IPS-20b (cell line): ENCODE data around the gene GNMT.
A peak's percentile ranks its signal among the peaks of the same experiment; 100 is the strongest.

Experiments used
- H3K27ac ChIP-seq: one replicate; pipeline ENCODE4 v1.5.1; 2013; ENCODE audit warnings: low read length
- H3K27me3 ChIP-seq: 2 replicates; pipeline ENCODE4 v1.6.1; 2013; ENCODE audit warnings: mild to moderate bottlenecking, low read length, inconsistent platforms; ENCODE audit not compliant: insufficient read depth
- H3K36me3 ChIP-seq: 2 replicates; pipeline ENCODE4 v1.6.1; 2013; ENCODE audit warnings: low read depth, mild to moderate bottlenecking, inconsistent platforms, low read length, moderate library complexity; ENCODE audit not compliant: insufficient read depth
- H3K4me1 ChIP-seq: 2 replicates; pipeline ENCODE4 v1.6.1; 2013; ENCODE audit warnings: mild to moderate bottlenecking, control low read depth, inconsistent platforms, low read length, moderate library complexity; ENCODE audit not compliant: insufficient read depth
- H3K4me3 ChIP-seq: 2 replicates; pipeline ENCODE4 v1.5.1; 2013; ENCODE audit warnings: mild to moderate bottlenecking, low read length, inconsistent platforms
- H3K9ac ChIP-seq: 2 replicates; pipeline ENCODE4 v1.6.1; 2013; ENCODE audit warnings: low read depth, mild to moderate bottlenecking, inconsistent platforms, low read length, moderate library complexity
- H3K9me3 ChIP-seq: 2 replicates; pipeline ENCODE4 v1.6.1; 2013; ENCODE audit warnings: mild to moderate bottlenecking, low read depth, low read length, inconsistent platforms; ENCODE audit not compliant: insufficient read depth

GNMT gene

GRCh38 chr6:42960243-42961019 is at the start of gene GNMT:
TSS of gene GNMT (plus strand) at chr6:42960754. CDS start at chr6:42960768, 14 bp downstream.
- Histone ChIP-seq H3K4me3 (peak within 1 kb of the TSS; percentile 81), H3K27ac (no peak within 1 kb of the TSS)

GRCh38 chr6:42911171-42912021 is 49.2 kb upstream of the GNMT start:
- H3K36me3 ChIP-seq: no peaks in the 10 kb centered on the region
- peak overlapping the region; percentile 78 for H3K4me3 ChIP-seq
- no peaks in the 10 kb centered on the region for H3K4me1 ChIP-seq
- H3K9me3 ChIP-seq: no peaks in the 10 kb centered on the region
- H3K9ac ChIP-seq: peak overlapping the region; percentile 76; the same call in 1 of the 2 replicates
- no peaks in the 10 kb centered on the region for H3K27me3 ChIP-seq
- peak overlapping the region; percentile 56 for H3K27ac ChIP-seq

More at GRCh38 chr6:42960243-42961019, at the start of gene GNMT:
- Histone ChIP-seq H3K9me3 (no peaks in the 10 kb centered on the region), H3K27me3 (peaks cover 34% of the 10 kb centered on the region), H3K9ac (peak within 1 kb of the TSS; percentile 62; the same call in 1 of the 2 replicates), H3K36me3 (no peaks in the 10 kb centered on the region), H3K4me1 (no peaks in the 10 kb centered on the region; the same call in 1 of the 2 replicates)

GRCh38 chr6:42914546-42914945 is 46.0 kb upstream of the GNMT start:
- Histone ChIP-seq H3K27ac (no peak overlapping the region), H3K4me3 (no peak overlapping the region), H3K9ac (no peak overlapping the region), H3K4me1 (no peaks in the 10 kb centered on the region), H3K27me3 (no peaks in the 10 kb centered on the region), H3K9me3 (no peaks in the 10 kb centered on the region), H3K36me3 (no peaks in the 10 kb centered on the region)

- Histone ChIP-seq H3K27me3 (no peaks in the 10 kb centered on the region), H3K9ac (no peak within 1 kb of the TSS), H3K9me3 (no peaks in the 10 kb centered on the region), H3K27ac (no peak within 1 kb of the TSS), H3K4me3 (no peak within 1 kb of the TSS), H3K36me3 (no peaks in the 10 kb centered on the region), H3K4me1 (no peaks in the 10 kb centered on the region)
Measured at GRCh38 chr6:42915732-42916131, 44.8 kb upstream of the GNMT start, which contains the start of gene PTCRA. TSS of gene PTCRA (plus strand) at chr6:42916053. CDS start at chr6:42916070, 17 bp downstream.

GRCh38 chr6:42916288-42916687 is 44.3 kb upstream of the GNMT start:
- no peaks in the 10 kb centered on the region for H3K9me3 ChIP-seq
- no peak overlapping the region for H3K9ac ChIP-seq
- no peak overlapping the region for H3K27ac ChIP-seq
- H3K27me3 ChIP-seq: no peaks in the 10 kb centered on the region
- H3K36me3 ChIP-seq: no peaks in the 10 kb centered on the region
- H3K4me3 ChIP-seq: no peak overlapping the region
- H3K4me1 ChIP-seq: no peaks in the 10 kb centered on the region

GRCh38 chr6:42921801-42922200 is 38.8 kb upstream of the GNMT start:
- Histone ChIP-seq H3K4me1 (no peaks in the 10 kb centered on the region), H3K4me3 (no peak overlapping the region), H3K36me3 (no peaks in the 10 kb centered on the region), H3K9ac (no peak overlapping the region), H3K27ac (no peak overlapping the region), H3K9me3 (no peaks in the 10 kb centered on the region), H3K27me3 (no peaks in the 10 kb centered on the region)

GRCh38 chr6:42923666-42924065 is 36.9 kb upstream of the GNMT start:
- no peak overlapping the region for H3K27ac ChIP-seq
- no peak overlapping the region for H3K9ac ChIP-seq

GRCh38 chr6:42925248-42925857 is 35.2 kb upstream of the GNMT start:
- H3K9me3 ChIP-seq: no peaks in the 10 kb centered on the region
- H3K36me3 ChIP-seq: no peaks in the 10 kb centered on the region
- no peak overlapping the region for H3K27ac ChIP-seq
- no peak overlapping the region for H3K9ac ChIP-seq
- no peaks in the 10 kb centered on the region; the same call in 1 of the 2 replicates for H3K4me1 ChIP-seq
- H3K4me3 ChIP-seq: no peak overlapping the region
- no peaks in the 10 kb centered on the region for H3K27me3 ChIP-seq

More at GRCh38 chr6:42923666-42924065, 36.9 kb upstream of the GNMT start:
- Histone ChIP-seq H3K4me3 (no peak overlapping the region), H3K27me3 (no peaks in the 10 kb centered on the region), H3K9me3 (no peaks in the 10 kb centered on the region), H3K36me3 (no peaks in the 10 kb centered on the region), H3K4me1 (no peaks in the 10 kb centered on the region; the same call in 1 of the 2 replicates)

GRCh38 chr6:42928986-42929820 is 31.4 kb upstream of the GNMT start, which contains the start of gene CNPY3:
TSS of gene CNPY3 (plus strand) at chr6:42929480. CDS start at chr6:42929571, 91 bp downstream.
- H3K9ac ChIP-seq: peak within 1 kb of the TSS; percentile 94
- H3K27ac ChIP-seq: peak within 1 kb of the TSS; percentile 53
- no peaks in the 10 kb centered on the region for H3K9me3 ChIP-seq
- H3K4me3 ChIP-seq: peak within 1 kb of the TSS; percentile 88
- peaks cover 22% of the 10 kb centered on the region for H3K36me3 ChIP-seq
- H3K27me3 ChIP-seq: no peaks in the 10 kb centered on the region
- peaks cover 4% of the 10 kb centered on the region; the same call in 1 of the 2 replicates for H3K4me1 ChIP-seq

GRCh38 chr6:42929821-42930360 is 30.7 kb upstream of the GNMT start:
- no peaks in the 10 kb centered on the region for H3K27me3 ChIP-seq
- H3K9me3 ChIP-seq: no peaks in the 10 kb centered on the region
- peak overlapping the region; percentile 94 for H3K9ac ChIP-seq
- H3K4me1 ChIP-seq: peaks cover 4% of the 10 kb centered on the region; the same call in 1 of the 2 replicates
- H3K27ac ChIP-seq: peak overlapping the region; percentile 49
- peaks cover 29% of the 10 kb centered on the region for H3K36me3 ChIP-seq
- H3K4me3 ChIP-seq: peak overlapping the region; percentile 88
